Mammary epithelial cell (primary cell): ENCODE data around the gene RAB10.

Experiments used
- CTCF ChIP-seq, 2 donors: IDR thresholded peaks in 1 of 2; conservative IDR thresholded peaks in 1 of 2; 2 replicates each; pipeline ENCODE4 v1.5.1; 2011 to 2012; ENCODE audit warnings: inconsistent platforms in 2 of 2, low read length in 2 of 2, mild to moderate bottlenecking in 2 of 2, control low read depth in 1 of 2, low read depth in 1 of 2; ENCODE audit not compliant: insufficient read depth in 1 of 2; ENCODE audit errors: extremely low read depth in 1 of 2
- EZH2 ChIP-seq: IDR thresholded peaks from 2 replicates; pipeline ENCODE4 v1.6.1; 2012; ENCODE audit warnings: low read length, inconsistent platforms, borderline replicate concordance

DNA sequence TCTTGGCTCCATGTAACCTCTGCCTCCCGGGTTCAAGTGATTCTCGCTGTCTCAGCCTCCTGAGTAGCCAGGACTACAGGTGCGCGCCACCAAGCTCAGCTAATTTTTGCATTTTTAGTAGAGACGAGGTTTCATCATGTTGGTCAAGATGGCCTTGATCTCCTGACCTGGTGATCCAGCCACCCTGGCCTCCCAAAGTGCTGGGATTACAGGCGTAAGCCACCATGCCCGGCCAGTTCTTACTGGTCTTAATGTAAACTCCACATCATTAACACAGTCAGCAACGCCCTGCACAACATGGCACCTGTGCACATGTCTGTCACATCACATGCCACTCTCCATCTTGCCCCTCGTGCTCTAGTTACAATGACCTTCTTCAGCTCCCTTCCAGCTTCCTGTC, 45.8 kb upstream of the RAB10 start:
- no peak for TF ChIP-seq CTCF (conservative IDR thresholded peaks at IDR 0.05 in 1 of 2, IDR thresholded peaks at IDR 0.05 in 1 of 2; ENCODE audit: extremely low read depth in 1 of 2, insufficient read depth in 1 of 2, low read depth in 1 of 2, low read length in 2 of 2)
- no peak for TF ChIP-seq EZH2
